NCI-H2081 (cell line): ENCODE measurements around the gene RIMBP2.

Experiments
- DNase-seq, 2 experiments: peaks; one replicate each; lab custom pipeline; 2025; lab: John Stamatoyannopoulos, UW

The RIMBP2 gene

DNA sequence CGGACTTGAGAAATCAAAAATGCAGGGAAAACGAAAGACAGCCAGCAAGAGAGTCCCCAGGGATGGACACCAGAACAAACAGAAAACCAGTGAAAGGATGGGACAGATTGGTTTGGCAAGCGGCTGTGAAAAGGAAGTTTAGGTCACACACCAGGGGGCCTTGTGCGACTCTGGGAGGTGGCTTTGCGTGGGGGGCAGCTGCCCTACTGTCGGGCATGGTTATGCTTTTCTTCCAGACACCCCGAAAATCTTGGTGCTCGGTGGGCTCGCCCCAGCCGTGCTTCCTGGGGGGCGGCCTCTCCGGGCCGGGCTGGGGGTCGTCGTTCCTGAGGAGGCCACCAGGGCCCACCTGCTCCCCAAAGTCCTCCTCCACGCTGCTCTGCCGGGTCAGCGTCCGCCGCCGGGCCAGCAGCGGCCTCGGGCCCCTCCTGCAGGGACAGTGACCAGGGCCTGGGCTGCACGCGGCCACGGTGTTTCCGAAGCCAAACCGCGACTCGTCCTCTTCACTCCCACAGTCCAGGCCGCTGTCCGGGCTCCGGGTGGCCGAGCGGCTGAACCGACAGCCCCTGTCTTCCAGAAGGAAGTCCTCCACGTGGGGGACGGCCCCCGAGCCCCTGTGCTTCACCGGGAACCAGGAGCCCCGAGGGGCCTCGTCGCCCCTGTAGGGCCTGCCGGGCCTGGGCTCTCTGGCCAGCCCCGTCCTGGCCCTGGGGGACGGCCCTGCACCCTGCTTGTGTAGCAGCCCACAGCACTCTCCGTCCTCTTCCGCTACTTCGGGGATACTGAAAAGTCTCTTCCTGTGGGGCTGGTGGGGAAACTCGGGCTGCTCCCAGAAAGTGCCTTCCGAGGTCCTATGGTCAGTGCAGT, 291.9 kb downstream of the RIMBP2 start:
- no peak for DNase-seq

DNA sequence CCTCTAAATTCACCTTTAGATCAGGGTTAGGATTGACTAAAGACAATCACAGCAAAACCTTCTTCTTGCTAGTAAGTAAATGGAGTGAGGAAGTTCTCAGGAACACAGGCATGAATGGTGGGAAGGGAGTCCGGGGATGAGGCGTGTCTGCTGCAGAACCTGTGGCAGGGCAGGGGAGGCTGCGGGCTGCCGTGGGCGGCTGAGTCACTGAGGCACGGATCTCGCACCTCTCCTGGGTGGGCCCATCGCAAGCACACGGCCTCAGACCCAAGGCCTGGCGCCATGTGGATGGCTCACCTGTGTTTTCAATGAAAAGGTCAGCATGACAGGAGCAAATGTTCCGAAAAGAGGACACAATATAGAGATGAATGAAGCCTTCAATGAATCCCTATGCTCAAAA, 293.0 kb downstream of the RIMBP2 start:
- no peak for DNase-seq

DNA sequence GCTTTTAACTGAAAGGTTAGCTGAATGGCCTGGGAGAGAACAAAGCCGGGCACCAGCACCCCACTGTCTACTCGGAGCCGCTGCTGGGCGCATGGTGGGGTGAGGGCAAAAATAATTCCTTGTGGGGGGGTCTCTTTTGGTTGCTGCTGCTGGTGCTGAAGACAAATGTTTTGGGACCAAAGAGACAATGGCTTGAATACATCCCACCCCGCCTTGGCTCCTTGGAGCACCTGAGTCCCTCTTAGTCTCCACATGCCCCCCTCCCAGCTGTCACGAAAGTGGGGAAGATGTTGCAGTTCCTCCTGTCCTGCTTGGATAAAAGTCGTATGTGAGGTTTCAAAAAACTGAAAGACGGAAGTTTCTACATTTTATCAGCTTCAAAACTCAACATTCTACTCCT, 293.4 kb downstream of the RIMBP2 start:
- DNase-seq: no peak

DNA sequence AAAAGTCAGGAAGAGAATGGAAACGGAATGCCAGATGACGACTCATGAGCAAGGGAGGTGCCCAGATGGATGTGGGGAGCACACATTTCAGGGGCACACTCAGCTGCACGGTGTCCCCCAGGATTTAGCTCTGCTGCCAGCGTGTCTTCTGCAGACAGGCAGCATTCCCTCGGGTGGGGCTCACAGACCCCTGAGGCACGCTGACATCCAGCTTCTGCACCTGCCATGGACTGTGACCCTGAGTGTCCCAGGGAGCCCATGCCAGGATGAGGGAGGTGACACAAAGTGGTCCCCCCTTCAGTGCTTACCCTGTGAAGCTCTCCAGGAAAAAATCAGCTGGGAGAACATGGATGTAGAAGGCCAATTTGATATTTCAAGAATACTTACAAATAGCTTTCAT, 294.2 kb downstream of the RIMBP2 start:
- DNase-seq: no peak

DNA sequence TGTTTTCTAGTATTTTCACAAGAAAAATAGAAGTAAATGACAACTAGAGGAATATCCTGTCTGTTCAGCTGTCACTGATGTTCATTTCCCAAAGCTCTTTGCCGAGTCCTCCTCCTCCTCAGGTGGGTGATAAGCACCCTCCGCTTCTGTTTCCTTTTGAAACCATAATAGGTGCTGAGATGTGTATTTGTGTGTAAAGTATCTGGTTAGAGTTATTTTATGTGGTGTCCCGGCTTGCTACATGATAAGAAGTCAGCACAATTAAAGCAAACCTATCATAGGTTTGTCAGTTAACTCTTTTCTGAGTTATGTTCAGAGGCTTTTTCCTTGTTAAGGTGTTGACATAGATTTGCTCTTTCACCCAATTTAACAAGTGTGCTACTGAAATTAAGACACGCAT, 296.0 kb downstream of the RIMBP2 start:
- no peak for DNase-seq

DNA sequence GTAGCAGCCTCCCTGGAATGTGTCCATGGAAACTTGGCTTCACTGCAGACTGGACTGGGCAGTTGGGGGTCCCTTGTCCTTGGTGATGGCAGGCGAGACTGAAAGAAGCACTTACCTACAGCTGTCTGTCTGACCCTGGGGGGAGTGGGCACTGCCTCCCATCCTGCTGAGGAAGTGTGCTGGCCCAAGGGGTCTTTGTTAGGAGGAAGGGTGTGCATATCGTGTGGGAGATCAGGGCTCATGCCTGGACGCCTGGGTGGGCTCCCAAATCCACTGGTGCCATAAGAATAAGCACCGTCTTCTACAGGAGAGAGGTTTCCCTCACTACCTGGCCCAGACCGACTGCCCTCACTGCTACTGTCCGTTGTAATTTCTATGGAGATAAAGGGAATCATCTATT, 297.0 kb downstream of the RIMBP2 start:
- DNase-seq: no peak

DNA sequence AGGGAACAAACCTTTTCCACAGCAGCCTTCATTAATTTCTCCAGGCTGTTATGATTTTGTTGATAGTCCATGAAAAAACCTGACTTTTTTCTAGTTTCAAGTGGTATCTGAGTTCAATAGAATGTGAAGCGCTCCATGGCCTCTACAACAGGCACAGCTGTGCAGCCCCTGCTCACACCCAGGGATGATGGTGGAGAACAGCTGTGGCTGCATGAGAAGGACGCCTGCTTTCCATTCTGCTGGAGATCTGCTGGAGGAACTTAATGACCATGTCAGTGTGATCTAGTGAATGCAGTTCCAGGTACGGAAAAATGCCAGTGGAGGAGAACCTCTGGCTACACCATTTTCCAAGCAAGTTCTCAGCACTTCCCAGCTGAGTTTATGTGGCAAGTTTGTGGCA, 297.8 kb downstream of the RIMBP2 start:
- no peak for DNase-seq

DNA sequence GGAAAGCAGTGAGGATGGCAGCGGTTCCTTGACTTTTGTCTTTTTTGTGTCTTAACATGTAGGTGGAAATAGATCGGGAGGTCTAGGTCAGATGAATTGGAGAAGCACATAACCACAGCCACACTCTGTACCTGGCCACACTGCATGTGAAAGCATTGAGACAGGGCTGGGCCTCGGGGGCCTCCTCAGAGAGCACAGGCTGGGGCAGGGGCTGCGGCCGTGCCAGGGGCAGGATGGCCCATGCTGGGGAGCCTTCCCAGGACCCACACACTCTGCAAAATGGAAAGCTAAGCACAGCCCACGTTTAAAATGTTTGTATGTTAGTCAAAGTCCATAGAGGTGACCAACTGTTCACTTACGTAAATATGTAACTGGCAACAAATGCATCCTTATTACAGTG, 301.7 kb downstream of the RIMBP2 start:
- no peak for DNase-seq

DNA sequence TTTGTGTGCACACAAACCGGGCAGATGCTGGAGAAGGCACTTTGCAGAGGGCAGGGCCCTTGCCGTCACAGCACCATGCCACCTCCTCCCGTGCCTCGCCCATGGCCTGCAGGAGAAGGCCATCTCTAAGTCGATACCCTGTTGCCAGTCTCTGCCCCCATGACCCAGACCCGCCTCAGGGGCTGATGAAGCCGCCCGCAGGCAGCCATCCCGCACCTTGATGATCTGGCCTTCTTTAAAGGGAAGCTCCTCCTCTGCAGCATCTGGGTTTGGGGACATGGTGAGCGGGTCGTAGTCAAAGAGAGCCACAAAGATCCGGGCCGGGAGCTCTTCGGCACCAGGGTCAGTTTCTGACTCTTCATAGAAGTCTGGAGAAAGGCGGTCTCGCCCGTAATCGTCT, 302.2 kb downstream of the RIMBP2 start:
- no peak for DNase-seq

DNA sequence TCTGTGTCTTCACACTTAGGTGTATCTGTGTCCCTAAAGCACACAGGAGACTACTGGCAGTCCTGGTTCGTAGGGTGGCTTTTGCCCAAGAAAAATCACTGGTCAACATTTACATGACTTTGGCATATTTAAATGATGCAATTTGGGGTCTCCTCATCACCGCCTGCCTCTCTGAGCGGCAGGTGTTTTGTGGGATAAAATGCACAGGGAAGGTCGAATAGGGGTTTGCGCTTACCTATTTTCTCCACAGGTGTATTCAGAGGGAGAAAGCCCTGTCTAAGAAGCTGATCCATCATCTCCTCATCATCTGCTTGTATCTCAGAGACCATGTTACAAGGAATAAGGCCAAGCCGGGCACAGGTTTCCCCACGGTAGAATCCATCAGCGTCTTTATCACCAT, 303.7 kb downstream of the RIMBP2 start:
- DNase-seq: no peak

DNA sequence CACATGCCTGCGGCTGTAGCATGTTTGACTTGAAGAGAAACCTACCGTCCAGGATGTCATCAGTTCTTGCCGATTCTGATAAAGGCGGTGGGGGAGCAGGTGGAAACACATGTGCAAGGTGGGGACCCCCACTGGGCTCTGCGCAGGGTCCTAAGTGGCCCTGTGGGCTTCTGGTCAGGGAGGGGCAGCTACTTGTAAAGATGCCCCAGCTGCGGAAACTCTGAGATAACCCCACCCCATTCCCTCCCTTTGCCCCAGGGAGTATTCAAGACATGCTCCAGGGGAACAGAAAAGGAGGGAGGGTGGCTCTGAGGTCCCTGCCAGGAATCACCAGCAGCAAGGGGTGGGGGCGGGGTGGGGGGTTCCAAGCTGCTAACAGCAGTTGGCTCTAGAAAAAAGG, 310.8 kb downstream of the RIMBP2 start:
- DNase-seq: no peak

DNA sequence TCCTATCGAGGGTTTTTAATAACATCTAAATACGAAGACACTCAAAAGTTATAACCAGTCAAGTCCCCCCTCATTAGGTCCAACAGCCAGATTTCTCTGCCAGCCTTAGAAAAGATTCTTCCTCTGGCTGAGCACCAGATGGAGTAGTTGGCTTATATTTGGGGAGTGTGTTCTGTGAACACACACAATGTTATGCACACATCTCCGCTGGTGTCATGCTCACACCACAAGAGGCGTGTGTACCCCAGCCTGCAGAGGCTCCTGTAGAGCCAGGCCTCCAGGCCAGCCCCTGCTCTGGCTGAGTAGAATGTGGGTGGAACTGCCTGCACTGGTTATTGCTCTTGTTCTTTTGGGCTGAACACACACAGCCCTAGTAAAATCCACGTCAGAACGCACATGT, 314.4 kb downstream of the RIMBP2 start:
- DNase-seq: peak; percentile 9 to 11

DNA sequence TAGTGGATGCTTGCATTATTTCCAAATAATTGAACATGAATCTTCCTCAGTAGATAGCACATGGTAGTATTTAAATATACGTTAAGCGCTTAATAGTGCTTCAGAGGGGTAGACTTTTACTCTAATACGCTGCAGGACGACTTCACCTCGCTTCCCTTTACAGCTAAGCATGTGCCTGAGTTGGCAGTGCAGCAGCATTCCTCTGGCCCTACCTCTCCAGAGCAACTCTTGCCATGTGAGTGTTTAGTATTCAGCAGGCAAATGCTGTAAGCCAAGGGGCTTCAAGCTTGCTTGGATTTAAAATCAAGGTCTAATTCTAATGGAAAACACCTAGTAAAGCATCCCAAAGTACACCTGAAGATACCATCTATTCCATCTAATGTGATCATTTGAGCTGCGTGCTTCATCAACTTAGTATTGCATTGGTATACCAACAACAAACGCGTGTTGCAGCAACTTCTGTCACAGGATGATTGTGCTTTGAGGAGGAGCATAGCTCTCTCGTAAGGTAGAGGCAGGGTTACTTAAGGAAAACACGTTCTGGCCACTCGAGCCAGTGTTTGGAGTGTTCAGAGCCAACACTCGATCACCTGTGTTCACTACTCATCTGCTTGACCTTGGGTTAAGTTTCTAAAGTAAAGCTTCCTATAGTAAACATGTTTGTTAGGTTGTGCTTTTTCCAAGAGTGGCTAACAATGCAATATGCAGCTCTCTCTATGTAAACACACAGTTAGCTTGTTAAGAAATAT, 317.8 kb downstream of the RIMBP2 start:
- no peak for DNase-seq

DNA sequence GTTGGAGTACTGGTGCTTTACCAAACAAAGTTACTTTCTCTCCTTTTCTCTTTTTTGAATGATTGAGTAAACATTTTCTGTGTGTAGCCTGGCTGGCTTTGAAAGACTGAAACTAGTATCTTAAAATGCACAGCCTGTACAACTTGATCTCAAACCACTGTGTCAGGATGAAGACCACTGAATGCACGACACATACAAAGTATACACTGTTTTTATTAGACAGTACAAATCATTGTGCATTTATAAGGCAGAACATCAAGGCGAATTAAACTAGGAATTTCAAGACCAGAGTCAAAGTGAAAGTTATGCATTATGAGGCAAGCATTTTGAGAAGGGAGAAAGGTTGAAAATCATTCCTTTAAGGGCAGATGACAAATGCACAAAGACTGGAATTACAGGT, 319.4 kb downstream of the RIMBP2 start:
- DNase-seq: no peak

DNA sequence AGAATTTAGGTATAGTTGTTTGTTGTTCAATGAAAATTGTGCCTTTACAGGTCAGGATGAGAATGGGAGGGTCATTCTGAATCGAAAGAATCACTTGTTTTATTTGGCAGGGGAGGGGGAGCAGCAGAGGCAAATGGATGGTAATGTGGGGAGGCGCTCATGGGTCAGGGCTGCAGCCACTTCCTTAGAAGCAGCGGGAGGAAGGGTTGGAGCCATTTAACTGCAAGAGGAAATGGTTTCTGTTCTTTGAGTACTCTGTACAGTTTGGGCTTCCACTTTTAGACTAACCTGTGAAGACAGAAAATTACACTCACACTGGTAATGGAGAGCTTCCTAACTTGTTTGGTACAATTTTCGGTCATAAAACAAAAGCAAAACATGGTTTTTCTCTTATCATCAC, 321.2 kb downstream of the RIMBP2 start:
- no peak for DNase-seq

DNA sequence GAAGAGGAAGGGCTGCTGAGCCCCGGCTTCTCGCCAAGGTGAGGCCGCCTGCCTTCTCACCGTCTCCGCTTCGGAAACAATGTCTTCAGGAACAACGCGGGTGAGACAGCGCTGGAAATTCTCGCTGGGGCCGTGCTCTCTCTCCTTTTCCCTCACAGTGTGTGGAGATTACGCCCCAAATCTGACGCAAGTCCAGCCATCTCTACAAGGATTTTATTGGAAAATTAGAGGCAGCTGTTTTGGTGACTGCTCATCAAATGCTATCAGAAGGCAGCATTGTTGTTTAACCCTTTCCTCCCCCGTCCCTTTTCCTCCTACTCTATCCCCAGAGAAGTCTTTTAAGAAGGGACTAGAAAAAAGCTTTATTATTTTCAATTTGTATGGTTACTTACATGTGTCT, 324.9 kb downstream of the RIMBP2 start:
- DNase-seq: no peak

DNA sequence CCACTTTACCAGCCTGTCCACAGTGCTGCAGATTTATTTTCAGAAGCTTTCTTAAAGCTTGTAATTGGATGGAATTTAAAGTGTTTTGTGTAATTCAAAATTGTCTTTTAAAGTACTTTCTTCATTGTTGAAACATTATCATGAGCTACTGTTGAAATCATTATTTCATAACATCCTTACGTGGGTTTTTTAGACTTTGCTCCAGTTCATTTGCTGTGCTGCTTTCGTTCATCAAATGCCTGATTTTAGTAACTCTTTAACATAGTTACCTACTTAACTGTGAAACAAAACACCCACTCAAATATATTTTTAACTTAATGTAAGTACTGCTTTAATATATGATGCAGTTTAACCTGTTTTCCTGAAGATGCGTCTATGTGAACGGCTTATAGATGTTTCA, 330.9 kb downstream of the RIMBP2 start:
- no peak for DNase-seq

DNA sequence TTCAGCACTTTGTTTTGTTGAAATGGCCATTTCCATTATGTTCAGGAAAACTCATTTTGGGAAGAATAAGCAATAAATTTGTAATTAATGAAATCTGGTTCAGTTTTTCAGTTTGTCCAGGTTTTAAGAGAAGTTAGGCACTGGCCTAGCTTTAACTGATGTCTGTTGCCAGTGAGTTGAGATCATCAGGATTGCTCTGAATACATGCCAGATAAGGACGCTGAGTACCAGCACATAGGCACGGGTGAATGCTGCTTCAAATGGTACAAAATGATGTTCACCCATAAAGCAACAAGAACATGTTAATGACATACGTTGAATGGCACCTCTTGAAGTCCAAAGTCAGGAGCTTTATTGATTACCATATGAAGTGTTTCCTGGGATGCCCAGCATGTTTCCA, 331.9 kb downstream of the RIMBP2 start:
- DNase-seq: no peak

DNA sequence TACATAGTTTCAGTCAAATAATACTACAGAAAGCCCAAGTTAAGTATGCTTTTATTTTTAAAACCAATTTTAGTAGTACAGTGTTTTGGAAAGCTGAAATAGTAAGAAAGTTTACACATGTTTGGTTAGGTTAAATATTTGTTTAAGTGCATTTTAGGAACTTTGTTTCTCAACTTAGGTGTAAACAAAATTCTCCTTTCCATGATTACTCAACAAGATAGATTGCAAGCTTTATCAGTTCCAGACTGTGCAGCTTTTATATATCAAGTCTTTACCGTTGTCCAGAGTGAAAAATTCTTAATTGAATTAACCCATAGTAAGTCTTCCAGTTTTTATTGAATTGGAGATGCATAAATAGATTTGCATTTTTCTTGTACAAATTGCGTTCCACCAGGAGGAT, 333.3 kb downstream of the RIMBP2 start:
- DNase-seq: no peak

DNA sequence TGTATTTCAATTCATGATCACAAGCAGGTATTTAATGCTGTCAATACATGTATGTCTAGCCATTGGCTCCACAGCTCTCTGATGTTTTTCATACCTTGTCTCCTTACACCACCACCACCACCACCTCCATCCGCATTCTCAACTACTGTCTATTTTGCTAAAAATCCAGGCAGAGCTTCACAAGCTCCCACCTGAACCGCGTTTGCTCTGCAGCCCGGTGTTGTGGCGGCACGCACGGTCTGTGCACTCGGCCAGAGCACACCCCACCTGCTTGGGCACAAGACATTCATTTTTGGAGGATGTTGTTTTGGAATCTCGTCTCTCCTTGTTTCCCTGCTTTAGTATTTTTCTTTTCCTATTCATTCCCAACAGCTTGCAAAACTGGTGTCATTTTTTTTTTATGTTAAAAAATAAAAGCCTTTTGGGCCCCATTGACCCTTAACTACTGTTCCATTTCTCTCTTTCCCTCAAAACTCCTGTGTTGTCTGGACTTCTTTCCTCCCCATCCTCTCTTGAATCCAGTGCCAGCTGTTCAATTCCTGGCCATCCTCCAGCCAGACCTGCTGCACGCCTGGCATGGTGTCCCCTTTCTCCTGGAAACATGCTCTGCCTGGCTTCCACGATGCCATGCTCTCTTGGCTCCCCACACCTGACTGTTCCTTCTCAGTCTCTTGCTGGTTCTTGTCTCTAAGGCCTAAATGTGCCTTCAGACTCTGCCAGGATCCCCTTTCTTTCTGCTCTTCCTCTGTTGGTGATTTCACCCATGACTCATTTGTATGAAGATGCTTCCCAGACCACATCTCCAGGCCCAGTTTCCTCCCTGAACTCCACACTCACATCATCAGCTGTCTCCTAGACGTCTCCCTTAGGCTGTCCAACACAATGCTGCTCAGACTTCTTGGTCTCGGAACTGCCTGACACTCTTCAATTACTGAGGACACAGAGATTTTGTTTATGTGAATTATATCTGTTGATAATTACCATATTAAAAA, 340.5 kb downstream of the RIMBP2 start:
- no peak for DNase-seq

DNA sequence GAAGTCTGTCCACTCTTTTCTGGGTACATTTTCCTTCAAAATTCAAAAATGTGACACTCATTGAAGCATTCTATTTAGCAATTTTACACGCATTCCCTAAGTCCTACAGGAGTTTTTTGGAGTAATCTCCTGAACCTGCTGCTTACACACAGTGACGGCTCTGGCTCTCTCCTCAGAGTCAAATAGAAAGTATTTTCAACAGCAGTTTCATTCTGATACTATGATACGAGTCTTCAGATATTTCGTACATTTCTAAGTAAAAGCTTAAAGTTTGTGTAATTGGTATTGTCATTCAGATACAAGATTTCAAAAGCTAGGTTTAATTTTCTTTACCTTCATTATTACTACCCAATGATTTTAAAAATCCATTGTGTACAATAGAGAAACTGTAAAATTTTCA, 342.0 kb downstream of the RIMBP2 start:
- no peak for DNase-seq

DNA sequence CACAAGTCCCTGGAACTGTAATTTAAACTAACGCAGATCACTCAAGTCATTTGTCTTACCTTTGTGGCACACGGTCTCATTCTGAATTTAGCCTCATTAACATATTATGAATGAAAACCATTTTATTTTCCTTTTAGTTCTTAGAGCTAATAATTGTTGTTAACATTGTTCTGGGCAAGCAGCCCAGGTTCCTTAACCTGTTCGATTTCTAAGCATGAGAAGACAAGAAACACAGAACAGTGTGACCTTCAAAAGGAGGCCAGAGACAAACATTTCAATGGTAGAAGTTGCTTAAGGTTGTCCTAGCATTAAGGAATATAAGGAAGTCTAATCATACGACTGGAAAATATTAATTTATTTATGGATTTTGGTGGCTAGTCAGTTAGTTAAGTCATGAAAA, 343.2 kb downstream of the RIMBP2 start:
- DNase-seq: no peak
